GM12892 (cell line): ENCODE measurements around the gene DEPDC7.

Experiments used
- POLR2A ChIP-seq: IDR thresholded peaks from 2 replicates; pipeline ENCODE4 v1.6.1; 2011; ENCODE audit warnings: low read depth, low read length, control low read depth
- TAF1 ChIP-seq: IDR thresholded peaks from 2 replicates; pipeline ENCODE4 v1.6.1; 2011; ENCODE audit warnings: low read depth, mild to moderate bottlenecking, control low read depth, low read length, borderline replicate concordance

- no peak for TF ChIP-seq TAF1
- no peak for TF ChIP-seq POLR2A
Observed at GRCh38 chr11:33052231-33052630, 36.6 kb downstream of the DEPDC7 start.
